ENCODE results near the gene ORAI3. TPM values are rescaled to one million over a fixed set of nuclear protein-coding genes. Genes with fewer than 3 reads are reported as not detected.

Gene ORAI3
- total RNA-seq, 1 donor from 2014 or later = 25.9 TPM

- peak; percentile 94 for DNase-seq (ENCODE audit: low spot score)
Measured at GRCh38 chr16:30947859-30948666, 805 bp upstream of the ORAI3 start.

- peak; percentile 92 for DNase-seq (ENCODE audit: low spot score)
Measured at GRCh38 chr16:30949650-30950515, 1.0 kb downstream of the ORAI3 start.

GRCh38 chr16:30950516-30951065 is 1.7 kb downstream of the ORAI3 start:
- DNase-seq (ENCODE audit: low spot score) = no peak

GRCh38 chr16:30951193-30951592 is 2.3 kb downstream of the ORAI3 start:
- DNase-seq (ENCODE audit: low spot score) = no peak

- peak; percentile 83 for DNase-seq (ENCODE audit: low spot score)
Measured at GRCh38 chr16:30951750-30952149, 2.9 kb downstream of the ORAI3 start.

- no peak for DNase-seq (ENCODE audit: low spot score)
Measured at GRCh38 chr16:30953111-30953510, 4.2 kb downstream of the ORAI3 start.

GRCh38 chr16:30953511-30954124 is 4.8 kb downstream of the ORAI3 start:
- no peak for DNase-seq (ENCODE audit: low spot score)

GRCh38 chr16:30954993-30955392 is 6.1 kb downstream of the ORAI3 start:
- DNase-seq (ENCODE audit: low spot score) = no peak

- DNase-seq (ENCODE audit: low spot score) = peak; percentile 89
Measured at GRCh38 chr16:30956601-30957455, 8.0 kb downstream of the ORAI3 start.

- DNase-seq (ENCODE audit: low spot score) = peak; percentile 98
Measured at GRCh38 chr16:30957456-30958174, 8.7 kb downstream of the ORAI3 start, which contains the start of gene SETD1A. Gene SETD1A, plus strand, starts transcription at chr16:30957754. Its CDS starts 978 bp downstream, at chr16:30958732.

- DNase-seq (ENCODE audit: low spot score) = peak; percentile 59
Measured at GRCh38 chr16:30958175-30959079, 9.6 kb downstream of the ORAI3 start.

- no peak for DNase-seq (ENCODE audit: low spot score)
Measured at GRCh38 chr16:30961384-30961783, 12.5 kb downstream of the ORAI3 start.

GRCh38 chr16:30963925-30964511 is 15.2 kb downstream of the ORAI3 start:
- no peak for DNase-seq (ENCODE audit: low spot score)

GRCh38 chr16:30964574-30965226 is 15.8 kb downstream of the ORAI3 start:
- DNase-seq (ENCODE audit: low spot score) = no peak

- DNase-seq (ENCODE audit: low spot score) = no peak
Measured at GRCh38 chr16:30965436-30965835, 16.6 kb downstream of the ORAI3 start.

- DNase-seq (ENCODE audit: low spot score) = no peak
Measured at GRCh38 chr16:30966033-30966619, 17.3 kb downstream of the ORAI3 start.

GRCh38 chr16:30967795-30968194 is 18.9 kb downstream of the ORAI3 start:
- DNase-seq (ENCODE audit: low spot score) = no peak

All from ureter (tissue), 1 donor.